GM21825 (cell line): Measurements from ENCODE around the gene IRF3.
"Not testable (repeated sequence)": the region's sequence is repeated elsewhere in the genome, so short reads cannot be mapped to it uniquely, and the experiment has no call there.

ENCODE experiments used
- ATAC-seq: cut with Tn5 transposase; IDR thresholded peaks from one replicate; pipeline ENCODE4 v1.9.1; 2021; ENCODE audit warnings: mild to moderate bottlenecking, moderate library complexity; ENCODE audit not compliant: unreplicated experiment

Gene IRF3

DNA sequence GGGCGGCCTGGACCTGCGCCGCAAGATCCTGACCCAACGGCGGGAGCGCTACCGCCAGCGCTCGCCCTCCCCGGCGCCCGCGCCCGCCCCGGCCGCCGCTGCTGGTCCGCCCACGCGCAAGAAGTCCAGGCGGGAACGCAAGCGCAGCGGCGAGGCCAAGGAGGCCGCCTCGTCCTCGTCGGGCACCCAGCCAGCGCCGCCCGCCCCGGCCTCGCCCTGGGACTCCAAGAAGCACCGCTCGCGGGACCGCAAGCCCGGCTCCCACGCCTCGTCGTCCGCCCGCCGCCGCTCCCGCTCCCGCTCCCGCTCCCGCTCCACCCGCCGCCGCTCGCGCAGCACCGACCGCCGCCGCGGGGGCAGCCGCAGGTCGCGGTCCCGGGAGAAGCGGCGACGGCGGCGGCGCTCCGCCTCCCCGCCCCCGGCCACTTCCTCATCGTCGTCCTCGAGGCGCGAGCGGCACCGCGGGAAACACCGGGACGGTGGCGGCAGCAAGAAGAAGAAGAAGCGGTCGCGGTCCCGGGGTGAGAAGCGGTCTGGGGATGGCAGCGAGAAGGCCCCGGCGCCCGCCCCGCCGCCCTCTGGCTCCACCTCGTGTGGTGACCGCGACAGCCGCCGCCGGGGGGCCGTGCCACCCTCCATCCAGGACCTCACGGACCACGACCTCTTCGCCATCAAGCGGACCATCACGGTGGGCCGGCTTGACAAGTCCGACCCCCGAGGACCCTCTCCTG, 13.7 kb downstream of the IRF3 start:
- no peak for ATAC-seq

DNA sequence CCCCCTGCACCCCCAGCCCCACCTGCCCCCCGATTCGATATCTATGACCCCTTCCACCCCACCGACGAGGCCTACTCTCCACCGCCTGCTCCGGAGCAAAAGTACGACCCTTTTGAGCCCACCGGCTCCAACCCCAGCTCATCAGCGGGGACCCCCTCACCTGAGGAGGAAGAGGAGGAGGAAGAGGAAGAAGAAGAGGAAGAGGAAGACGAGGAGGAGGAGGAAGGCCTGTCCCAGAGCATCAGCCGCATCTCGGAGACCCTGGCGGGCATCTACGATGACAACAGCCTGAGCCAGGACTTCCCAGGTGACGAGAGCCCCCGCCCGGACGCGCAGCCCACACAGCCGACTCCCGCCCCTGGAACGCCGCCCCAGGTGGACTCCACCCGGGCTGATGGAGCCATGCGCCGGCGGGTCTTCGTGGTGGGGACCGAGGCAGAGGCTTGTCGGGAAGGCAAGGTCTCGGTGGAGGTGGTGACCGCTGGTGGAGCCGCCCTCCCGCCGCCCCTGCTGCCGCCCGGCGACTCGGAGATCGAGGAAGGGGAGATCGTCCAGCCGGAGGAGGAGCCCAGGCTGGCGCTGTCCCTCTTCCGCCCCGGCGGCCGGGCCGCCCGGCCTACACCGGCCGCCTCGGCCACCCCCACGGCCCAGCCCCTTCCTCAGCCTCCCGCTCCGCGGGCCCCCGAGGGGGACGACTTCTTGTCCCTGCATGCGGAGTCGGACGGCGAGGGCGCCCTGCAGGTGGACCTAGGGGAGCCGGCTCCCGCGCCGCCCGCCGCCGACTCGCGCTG, 14.4 kb downstream of the IRF3 start:
- ATAC-seq, result no peak

DNA sequence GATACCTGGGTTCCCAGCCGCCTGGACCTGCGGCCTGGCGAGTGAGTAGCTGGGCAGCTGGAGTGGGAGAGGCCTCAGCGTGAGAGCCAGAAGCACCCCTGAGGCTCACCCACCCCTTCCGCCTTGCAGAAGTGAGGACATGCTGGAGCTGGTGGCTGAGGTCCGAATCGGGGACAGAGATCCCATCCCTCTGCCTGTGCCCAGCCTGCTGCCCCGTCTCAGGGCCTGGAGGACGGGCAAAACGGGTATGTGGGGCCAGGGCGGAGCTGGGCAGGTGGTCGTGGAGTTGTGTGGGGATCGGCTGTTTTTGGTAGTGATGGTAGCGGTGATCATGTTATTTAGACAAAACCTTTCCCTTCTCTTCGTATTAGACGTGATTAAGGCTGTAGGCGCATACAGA, 19.1 kb downstream of the IRF3 start:
- no peak for ATAC-seq

DNA sequence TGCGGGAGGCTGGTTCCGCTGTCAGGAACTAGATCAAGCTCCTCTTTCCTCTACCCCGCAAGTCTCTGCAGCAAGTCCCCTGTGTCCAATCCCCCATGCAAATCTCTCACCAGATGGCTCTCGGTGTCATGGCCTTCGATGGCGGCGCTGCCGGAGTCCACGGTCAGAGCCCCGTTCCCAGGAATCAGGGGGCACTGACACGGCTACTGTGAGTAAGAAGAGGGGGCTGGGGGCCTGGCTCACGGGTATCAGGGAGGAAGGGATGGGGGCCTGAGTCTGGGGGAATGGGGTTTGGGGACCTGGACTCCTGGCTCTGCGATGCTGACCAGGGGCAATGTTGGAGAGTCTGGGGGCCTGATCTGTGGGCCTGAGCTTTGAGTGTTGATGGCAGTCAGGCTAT, 19.7 kb downstream of the IRF3 start:
- no peak for ATAC-seq

DNA sequence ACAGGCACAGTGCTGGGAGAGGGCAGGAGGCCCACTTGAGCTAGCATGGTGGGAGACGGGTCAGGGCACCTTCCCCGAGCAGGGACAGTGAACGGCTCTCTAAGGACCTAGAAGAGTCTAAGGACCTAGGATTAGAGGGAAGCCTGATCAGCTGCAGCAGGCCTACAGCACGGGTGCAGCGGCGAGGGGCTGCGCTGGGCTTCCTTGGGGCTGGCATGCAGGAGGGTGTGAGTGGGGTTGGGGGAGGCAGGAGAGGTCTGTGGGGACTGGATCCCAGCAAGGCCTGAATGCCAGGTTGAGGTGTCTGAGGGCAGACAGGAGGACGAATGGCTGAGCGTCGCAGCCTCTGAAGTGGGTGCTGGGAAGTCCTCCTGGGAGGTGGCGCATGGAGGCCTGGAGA, 20.1 kb downstream of the IRF3 start:
- ATAC-seq, result no peak

DNA sequence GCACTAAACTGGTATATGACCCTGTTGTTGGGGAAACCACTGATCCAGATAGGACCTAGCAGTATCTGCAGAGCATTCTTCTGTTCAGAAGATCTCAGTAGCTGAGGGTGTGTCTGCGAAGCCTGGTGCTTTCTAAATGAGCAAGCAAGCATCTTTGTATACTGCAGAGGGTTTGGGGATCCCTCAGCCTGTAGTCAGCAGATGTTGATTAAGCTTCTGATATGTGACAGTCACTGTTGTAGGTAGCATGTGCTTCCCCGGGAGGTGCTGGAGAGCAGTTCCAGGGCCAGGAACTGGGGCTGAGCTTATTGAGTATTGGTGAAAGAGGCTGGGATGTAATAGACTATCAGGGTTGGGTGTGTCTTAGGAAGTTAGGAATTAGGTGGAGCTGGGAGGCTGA, 22.2 kb downstream of the IRF3 start:
- no peak for ATAC-seq

DNA sequence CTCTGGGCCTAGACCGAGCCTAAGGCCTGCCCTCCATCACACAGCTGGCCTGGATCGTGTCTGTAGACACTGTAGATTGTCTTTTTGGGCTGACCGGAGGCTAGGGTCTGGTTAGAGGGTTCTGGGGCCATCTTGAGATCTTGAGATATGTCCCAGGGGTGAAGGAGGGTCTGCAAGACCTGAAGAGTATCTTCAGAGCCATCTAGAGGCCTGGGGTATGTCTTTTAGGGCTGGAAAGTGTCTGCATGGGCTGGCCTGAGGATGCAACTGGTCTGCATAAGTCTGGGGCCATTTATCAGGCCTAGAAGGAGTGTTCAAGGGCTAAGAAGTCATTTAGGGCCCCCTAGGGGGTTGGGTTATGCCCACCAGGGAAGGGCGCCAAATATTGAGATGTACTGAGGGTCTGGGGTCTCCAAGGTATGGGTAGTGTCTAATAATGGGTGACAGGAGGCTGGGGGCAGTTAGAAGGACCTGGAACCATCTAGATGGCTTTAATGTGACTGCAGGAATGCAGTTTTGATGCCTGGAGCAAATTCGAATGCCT, 23.1 kb downstream of the IRF3 start:
- ATAC-seq, result no peak

DNA sequence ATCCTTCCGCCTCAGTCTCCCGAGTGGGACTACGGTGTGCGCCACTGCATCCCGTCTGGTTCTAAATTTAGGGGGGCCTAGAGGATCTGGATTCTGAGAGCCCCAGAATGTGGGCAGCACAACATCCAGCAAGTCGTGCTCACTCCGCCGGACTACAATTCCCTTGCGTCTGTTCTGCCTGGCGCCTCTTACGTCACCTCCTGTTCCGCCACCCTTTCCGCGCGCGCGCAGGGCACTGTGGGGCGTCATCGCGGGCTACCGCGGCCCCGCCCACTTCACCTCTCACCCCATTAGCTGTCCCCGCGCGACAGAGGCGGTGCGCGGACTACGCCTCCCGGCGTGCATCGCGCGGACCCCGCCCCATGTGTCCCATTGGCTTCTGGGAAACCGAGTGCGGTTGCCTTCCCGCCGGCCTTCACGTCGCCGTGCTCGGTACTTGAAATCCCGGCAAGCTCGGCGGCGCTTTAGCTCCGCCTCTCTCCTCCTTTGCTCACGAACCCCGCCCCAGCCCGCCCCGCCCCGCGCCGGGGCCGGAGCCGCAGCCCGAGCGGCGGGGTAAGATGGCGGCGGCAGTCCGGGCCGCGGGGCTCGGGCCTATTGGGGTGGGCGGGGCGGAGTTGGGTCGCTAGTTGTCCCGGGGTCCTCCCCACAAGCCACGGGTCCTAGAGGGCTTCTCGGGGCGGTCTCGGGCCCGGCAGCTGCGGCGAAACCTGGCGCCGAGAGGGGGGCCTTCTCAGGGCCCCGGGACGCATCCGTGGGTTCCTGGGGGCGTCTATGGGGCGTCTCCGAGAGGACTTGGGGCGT, 23.8 kb downstream of the IRF3 start, which contains the start of gene SCAF1:
TSS of gene SCAF1 (plus strand) at position 522 of the 804 bp plus-strand sequence. CDS start 2,818 bp downstream, outside the sequence.
- peak; percentile 60 for ATAC-seq

DNA sequence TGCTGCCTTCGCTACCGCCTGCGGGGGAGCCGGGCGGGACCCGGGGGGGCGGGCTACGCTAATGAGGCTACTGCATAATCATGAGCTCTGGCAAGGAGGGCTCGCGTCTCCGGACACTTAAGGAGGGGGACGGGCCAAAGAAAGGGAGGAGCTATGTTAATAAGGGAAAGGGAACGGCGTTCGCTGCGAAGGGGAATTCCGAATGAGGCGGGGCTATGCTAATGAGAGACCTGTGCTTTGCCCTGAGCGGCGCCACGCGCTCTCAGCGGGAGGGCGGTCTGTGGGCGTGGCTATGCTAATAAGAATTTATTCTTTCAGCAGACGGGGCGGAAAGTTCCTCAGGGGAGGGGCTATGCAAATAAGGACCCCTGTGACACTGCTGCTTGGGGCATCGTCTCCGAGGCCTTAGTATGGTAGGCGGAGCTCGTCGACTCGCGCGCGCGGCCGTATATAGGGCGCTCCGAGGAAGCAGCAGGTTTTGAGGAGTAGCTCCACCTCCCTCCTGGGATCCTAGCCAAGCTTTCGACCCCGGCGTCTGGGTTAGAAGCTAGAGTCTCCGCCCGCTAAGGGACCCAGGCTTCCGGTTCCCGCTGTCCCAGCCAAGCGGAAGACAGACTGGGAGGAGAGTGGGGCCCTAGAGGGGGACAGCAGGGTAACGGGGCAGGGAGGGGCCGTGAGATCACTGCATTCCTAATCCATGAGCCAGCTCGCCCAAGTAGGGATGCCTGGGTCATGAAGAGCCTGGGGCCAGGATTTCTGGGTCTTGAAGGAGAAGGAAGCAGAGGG, 25.4 kb downstream of the IRF3 start, which contains the start of gene RRAS:
TSS of gene RRAS (minus strand) at position 31 of the 786 bp plus-strand sequence. CDS start 45 bp downstream, outside the sequence.
- ATAC-seq, result peak; percentile 52

DNA sequence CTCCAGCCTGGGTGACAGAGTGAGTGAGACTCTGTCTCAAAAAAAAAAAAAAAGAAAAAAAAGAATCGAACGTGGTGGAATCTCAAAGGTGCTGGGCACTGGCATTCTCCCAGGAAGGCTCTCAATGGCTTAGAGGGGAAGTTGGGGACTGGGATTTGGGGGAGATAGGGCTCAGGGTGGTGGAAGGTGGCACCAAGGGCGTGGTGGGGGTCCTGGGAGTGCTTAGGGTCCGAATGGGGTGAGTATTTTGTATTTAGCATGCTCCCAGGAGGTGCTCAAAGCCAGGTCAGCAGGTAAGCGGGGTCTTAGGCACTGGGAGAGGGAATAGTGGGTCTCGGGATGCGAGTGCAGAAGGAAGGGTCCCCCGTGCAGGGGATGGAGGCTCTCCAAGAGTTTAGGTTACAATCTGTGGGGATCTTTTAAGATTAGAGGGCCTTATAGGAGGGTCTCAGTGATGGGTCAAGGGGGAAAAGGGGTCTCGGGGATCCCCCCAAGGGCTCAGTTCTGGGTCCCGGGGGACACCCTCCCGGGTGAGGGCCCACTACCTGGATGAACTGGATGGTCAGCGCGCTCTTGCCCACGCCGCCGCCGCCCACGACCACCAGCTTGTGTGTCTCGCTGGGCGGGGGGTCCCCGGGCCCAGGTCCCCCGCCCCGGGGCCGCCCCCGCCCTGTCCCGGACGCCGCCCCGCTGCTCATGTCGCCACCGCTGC, 26.1 kb downstream of the IRF3 start:
- ATAC-seq, result no peak

DNA sequence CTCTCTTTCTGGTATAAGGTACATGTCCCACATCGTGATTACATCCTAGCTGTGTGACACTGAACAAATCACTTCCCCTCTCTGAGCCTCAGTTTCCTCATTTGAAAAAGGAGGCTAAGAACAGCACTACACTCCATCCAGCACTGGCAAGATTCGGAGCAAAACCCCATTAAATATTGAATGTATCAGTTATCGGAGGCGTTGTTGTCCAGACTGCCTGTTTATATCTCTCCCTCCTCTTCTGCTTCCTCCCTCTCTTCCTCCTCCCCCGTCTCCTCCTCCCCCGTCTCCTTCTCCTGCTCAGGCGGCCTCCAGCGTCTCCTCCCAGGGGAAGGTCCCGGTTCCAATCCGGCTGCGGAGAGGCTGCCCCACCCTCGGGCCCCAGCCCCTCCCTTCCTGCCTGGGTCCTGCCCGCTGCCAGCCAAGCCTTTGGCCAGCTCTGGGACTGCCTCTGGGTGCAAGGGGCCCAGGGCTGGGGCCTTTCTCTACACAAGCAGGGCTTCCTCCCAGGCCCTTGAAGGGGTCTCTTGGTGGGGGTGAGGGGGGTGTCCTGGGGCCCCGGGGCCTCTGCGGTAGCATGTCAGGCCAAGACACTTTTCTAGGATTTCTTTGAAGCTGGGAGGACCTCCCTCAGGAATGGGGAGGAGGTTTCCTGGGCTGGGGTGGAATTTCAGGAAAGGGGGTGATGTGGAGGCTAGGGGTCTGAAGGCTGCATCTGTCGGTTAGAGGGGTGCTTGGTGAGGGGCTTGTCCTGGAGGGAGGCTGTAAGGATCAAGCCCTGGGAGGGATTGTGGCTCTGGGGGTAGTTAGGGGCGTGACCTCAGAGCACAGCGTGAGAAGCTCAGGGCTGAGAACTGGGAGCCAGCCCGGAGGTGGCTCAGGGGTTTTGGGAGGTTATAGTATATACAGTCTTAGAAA, 27.6 kb downstream of the IRF3 start:
- no peak for ATAC-seq

DNA sequence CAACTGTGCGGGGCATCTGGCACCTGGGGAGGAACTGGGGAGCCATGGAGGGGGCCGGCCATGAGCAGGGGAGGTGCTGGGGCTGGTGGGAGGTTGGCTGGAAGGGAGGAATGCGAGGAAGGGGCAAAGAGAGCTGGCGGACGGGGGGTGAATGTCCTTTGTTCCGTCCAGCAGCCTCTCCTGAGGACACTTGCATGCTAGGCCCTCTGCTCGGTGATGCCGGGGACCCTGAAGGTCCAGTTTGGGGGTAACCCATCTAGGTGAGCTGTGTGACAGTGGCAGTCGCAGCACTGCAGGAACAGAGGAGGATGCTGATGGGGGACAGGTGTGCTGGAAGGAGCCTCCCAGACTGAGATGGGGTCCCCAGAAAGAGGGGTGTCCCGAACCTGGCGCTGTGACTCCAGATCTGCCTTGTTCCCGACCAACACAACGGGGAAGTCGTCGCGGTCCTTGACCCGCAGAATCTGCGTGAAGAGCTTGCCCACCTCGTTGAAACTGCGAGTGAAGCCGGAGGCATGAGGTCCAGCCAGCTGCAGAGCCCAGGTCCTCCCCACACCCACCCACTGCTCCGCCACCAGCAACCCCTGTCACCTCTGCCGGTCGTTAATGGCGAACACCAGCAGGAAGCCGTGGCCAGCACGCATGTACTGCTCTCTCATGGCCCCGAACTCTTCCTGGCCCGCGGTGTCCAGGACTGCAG, 29.3 kb downstream of the IRF3 start:
- ATAC-seq, result no peak

DNA sequence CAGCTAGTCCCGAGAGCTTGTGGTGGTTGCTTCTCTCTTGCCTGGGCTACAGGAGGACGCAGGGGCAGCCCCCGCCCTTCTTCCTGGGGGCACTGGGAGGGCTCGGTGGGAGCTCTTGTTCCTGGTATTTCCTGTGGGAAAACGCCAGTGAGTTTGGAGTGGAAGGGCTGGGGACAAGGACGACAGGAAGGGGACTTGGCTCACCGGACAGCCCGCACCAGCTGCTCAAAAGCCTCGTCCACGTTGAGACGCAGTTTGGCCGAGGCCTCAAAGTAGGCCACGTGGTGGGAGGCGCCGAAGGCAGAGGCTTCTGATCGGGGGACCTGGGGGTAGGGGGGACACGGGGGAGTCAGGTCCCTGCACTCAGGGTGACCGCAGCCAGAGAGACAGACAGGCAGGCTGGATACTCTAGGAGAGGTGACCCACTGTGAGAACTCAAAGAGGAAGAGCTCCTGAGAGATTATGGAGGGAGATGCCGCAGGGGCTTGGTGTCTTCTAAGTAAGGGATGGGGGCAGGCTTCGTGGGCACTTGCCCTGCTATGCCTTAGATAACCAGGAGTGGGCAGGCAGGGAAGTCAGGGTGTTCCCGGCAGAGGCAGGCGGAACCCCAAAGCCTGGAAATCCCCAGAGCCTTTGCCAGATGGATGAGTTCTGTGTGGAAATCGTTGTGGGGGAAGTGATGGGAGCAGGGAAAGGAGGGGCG, 30.0 kb downstream of the IRF3 start:
- no peak for ATAC-seq

DNA sequence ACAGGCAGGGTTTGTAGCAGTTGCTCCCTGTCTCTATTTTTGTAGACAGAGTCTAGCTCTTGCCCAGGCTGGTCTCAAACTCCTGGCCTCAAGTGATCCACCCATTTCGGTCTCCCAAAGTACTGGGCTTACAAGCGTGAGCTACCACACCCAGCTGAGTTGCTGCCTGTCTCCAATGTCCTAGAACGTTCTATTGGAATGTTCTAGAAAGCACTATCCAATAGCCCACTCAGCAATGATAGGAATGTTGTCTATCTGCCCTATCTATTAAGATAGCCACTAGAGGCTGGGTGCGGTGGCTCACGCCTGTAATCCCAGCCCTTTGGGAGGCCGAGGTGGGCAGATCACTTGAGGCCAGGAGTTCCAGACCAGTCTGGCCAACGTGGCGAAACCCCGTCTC, 32.4 kb downstream of the IRF3 start:
- not testable (repeated sequence) for ATAC-seq

DNA sequence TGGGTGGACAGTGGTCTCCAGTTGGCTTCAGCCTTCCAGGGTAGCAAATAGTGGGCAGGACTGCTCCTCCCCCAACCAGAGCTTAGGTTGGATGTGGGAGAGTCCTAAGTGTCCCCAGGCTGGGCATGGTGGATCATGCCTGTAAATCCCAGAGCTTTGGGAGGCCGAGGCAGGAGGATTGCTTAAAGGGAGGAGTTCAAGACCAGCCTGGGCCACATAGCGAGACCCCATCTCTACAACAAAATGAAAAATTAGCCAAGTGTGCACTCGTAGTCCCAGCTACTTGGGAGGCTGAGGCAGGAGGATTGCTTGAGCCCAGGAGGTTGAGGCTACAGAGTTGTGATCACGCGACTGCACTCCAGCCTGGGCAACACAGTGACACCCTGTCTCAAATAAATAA, 33.1 kb downstream of the IRF3 start:
- no peak for ATAC-seq

DNA sequence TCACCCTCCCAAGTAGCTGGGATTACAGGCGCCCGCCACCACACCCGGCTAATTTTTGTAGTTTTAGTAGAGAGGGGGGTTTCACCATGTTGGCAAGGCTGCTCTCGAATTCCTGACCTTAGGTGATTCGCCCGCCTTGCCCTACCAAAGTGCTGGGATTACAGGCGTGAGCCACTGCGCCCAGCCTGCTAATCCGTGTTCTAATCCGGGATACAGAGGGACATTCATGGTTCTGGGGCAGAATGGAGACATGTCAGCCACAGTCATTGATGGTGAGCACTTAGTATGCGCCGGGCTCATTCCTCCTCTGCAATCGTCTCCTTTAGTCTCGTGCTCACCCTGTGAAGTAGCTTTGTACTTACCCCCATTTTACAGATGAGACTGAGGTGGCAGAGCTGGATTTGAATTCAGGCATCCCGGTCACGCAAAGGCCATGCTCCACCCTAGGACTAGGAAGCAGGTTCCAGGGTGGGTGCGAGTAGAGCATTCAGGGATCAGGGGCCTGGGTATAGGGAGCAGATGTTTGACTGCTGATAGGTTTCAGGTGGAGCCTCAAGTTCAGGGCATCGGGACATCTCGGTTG, 34.0 kb downstream of the IRF3 start:
- no peak for ATAC-seq

DNA sequence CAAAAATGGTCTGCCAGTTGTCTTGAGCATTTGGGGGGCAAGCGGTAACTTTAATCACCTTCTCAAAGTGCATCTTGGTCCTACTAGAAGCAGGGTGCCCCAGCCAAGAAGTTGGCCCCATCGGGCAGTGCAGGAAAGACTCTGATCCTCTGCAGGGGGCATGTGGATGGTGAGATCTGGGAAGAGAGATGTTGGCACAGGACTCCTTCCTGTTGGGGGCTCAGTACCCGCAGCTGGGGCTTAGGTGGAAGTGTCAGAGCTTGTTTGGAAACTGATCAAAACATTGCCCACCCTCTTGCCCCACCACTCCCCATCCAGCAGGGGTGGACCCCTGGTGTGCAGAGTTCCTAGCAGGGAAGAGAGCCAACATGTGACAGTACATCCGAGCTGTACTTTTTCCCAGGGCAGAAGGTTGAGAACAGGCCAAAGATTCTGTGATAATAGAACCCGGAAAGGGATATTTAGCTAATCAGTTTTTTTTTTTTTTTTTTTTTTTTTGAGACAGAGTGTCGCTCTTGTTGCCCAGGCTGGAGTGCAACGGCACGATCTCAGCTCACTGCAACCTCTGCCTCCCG, 34.6 kb downstream of the IRF3 start:
- no peak for ATAC-seq
